ENCODE results near the gene AACS.

- TF ChIP-seq CTCF (IDR thresholded peaks at IDR 0.05; ENCODE audit: low read depth, low read length, poor library complexity, severe bottlenecking) (no peak), EZH2phosphoT487 (IDR thresholded peaks at IDR 0.05; ENCODE audit: borderline replicate concordance, low read length) (no peak)
These were observed 4.9 kb downstream of the AACS start for GRCh38 chr12:125070112-125070511.

Data from DOHH2 (cell line).